A549 treated with GW870086 at 1 μM for 4 hours (cell line): ENCODE results near the gene RHOF. TPM values are rescaled to one million over a fixed set of nuclear protein-coding genes. Genes with fewer than 3 reads are reported as not detected.

ENCODE experiments used
- total RNA-seq: library from RNA; stranded (reverse); fragments of 200-300 nt; extraction: Qiagen RNA extraction; gene quantifications from 5 replicates; pipeline ENCODE4 v1.2.3, GENCODE V29; 2022; ENCODE audit warnings: low read depth

Gene RHOF, protein sequence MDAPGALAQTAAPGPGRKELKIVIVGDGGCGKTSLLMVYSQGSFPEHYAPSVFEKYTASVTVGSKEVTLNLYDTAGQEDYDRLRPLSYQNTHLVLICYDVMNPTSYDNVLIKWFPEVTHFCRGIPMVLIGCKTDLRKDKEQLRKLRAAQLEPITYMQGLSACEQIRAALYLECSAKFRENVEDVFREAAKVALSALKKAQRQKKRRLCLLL
- total RNA-seq: 92.2 to 117 TPM (median 113 TPM) in 5 replicates

DNA sequence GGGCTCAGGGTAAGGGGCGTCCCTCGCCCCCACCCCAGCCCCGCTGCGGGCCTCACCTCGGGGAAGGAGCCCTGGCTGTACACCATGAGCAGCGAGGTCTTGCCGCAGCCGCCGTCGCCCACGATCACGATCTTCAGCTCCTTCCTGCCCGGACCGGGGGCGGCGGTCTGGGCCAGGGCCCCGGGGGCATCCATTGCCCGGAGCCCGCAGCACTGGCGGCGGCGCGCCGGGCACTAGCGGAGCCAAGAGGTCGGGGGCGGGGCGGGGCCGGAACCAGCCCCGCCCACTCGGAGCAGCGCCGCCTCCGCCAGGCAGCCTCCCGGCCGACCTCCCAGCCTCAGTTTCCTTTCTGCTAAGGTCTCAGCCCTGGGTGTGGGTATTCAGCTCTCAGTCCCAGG, at the start of gene RHOF:
Gene RHOF (minus strand): TSS at position 249 of the 398 bp plus-strand sequence. CDS start 55 bp downstream, at position 194.

DNA sequence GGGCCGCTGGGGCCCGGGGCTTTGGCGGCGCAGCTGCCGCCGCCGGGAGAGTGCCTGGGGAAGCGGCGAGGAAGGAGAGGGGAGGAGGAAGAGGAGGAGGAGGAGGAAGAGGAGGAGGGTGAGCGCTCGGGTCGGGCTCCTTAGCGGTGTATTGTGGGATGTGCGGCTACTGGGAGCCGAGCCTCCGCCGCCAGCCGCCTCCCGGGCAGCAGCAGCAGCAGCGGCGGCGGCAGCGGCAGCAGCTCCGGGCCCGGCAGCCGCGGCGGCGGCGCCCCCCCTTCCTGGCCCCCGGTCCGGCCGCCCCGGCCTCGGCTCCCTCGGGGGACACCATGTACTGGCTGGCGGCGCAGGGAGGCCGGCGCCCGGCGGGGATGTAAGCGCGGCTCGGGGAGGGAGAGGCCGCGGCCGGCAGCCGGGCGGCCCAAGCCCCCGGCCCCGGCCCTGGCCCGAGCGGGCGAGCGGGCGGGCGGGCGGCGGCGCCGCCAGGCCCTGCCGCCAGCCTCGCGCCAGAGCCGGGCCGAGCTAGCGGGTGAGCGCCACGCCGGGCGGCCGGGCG, 10.5 kb upstream of the RHOF start, which contains the start of gene SETD1B:
Gene SETD1B (plus strand): TSS at position 149 of the 556 bp plus-strand sequence. CDS start 729 bp downstream, outside the sequence.

Other genes starting within 250 kb of the RHOF start
- 16.9 to 21.4 TPM (median 18.0 TPM) in 5 replicates for gene KDM2B, start 212.7 kb downstream of the RHOF start, total RNA-seq
- gene ORAI1, start 167.2 kb downstream of the RHOF start, total RNA-seq: 20.7 to 37.8 TPM (median 34.7 TPM) in 5 replicates
- gene MORN3, start 124.0 kb downstream of the RHOF start, total RNA-seq: 0.10 to 0.35 TPM (median 0.21 TPM) in 5 replicates
- 13.9 to 20.5 TPM (median 18.8 TPM) in 5 replicates for gene TMEM120B, start 80.9 kb downstream of the RHOF start, total RNA-seq
- 10.2 to 14.7 TPM (median 13.0 TPM) in 5 replicates for gene SETD1B, start 10.3 kb upstream of the RHOF start, total RNA-seq
- gene HPD, start 65.2 kb upstream of the RHOF start, total RNA-seq: 1.6 to 2.2 TPM (median 2.0 TPM) in 5 replicates
- 113 to 168 TPM (median 127 TPM) in 5 replicates for gene PSMD9, start 95.1 kb upstream of the RHOF start, total RNA-seq
- 1.4 to 2.3 TPM (median 1.5 TPM) in 5 replicates for gene CFAP251, start 124.9 kb upstream of the RHOF start, total RNA-seq
- gene BCL7A, start 228.2 kb upstream of the RHOF start, total RNA-seq: 9.6 to 12.2 TPM (median 11.6 TPM) in 5 replicates